GM18873 (cell line): Measurements from ENCODE around the gene BZW2.

ENCODE experiments used
- ATAC-seq: cut with Tn5 transposase; IDR thresholded peaks from one replicate; pipeline ENCODE4 v1.9.1; 2021; ENCODE audit warnings: mild to moderate bottlenecking, moderate library complexity, moderate number of reproducible peaks; ENCODE audit not compliant: unreplicated experiment, low FRiP score

The BZW2 gene

GRCh38 chr7:16710651-16711050, 64.7 kb downstream of the BZW2 start:
- no peak for ATAC-seq

GRCh38 chr7:16711730-16712129, 65.7 kb downstream of the BZW2 start:
- ATAC-seq, result no peak

GRCh38 chr7:16712916-16713315, 66.9 kb downstream of the BZW2 start:
- ATAC-seq, result no peak

GRCh38 chr7:16715928-16716327, 69.9 kb downstream of the BZW2 start:
- no peak for ATAC-seq

GRCh38 chr7:16718111-16718656, 72.2 kb downstream of the BZW2 start:
- ATAC-seq, result no peak

GRCh38 chr7:16719699-16720098, 73.7 kb downstream of the BZW2 start:
- no peak for ATAC-seq

GRCh38 chr7:16721541-16721940, 75.6 kb downstream of the BZW2 start:
- ATAC-seq, result no peak

GRCh38 chr7:16724344-16724743, 78.4 kb downstream of the BZW2 start:
- no peak for ATAC-seq

GRCh38 chr7:16726189-16726588, 80.2 kb downstream of the BZW2 start:
- no peak for ATAC-seq

GRCh38 chr7:16727736-16728135, 81.8 kb downstream of the BZW2 start:
- no peak for ATAC-seq

- no peak for ATAC-seq
Measured at GRCh38 chr7:16728811-16729210, 82.8 kb downstream of the BZW2 start.

- ATAC-seq, result no peak
Measured at GRCh38 chr7:16729541-16729940, 83.6 kb downstream of the BZW2 start.

- no peak for ATAC-seq
Measured at GRCh38 chr7:16730937-16731336, 85.0 kb downstream of the BZW2 start.

- ATAC-seq, result no peak
Measured at GRCh38 chr7:16732828-16733227, 86.8 kb downstream of the BZW2 start.

- ATAC-seq, result no peak
Measured at GRCh38 chr7:16734148-16734726, 88.3 kb downstream of the BZW2 start.

- ATAC-seq, result no peak
Measured at GRCh38 chr7:16735020-16735419, 89.0 kb downstream of the BZW2 start.

- no peak for ATAC-seq
Measured at GRCh38 chr7:16738011-16738688, 92.2 kb downstream of the BZW2 start.

- ATAC-seq, result no peak
Measured at GRCh38 chr7:16739863-16740622, 94.1 kb downstream of the BZW2 start.

- ATAC-seq, result no peak
Measured at GRCh38 chr7:16740623-16740953, 94.6 kb downstream of the BZW2 start.

- ATAC-seq, result no peak
Measured at GRCh38 chr7:16740996-16741395, 95.0 kb downstream of the BZW2 start.

GRCh38 chr7:16741676-16742075, 95.7 kb downstream of the BZW2 start:
- ATAC-seq, result no peak

GRCh38 chr7:16742547-16742946, 96.6 kb downstream of the BZW2 start:
- no peak for ATAC-seq
